ENCODE data around the gene MTUS2.

The MTUS2 gene

DNA sequence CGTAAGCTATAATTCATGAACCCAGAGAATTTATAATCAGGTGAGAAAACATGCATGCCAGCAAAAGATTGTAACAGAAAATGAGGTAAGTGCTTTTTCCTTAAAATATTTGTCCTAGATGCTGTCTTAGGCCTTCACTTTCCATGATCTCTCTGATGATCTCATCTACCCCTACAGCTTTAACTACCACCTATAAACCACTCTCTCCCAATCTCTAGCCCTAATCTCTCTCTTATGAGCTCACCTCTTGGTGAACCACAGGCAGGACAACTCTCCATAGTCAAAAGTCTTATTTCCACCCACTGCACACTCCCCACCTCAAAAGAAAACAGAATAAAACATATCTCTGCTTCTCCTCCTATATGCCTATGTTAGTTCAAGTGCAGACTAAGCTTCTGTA, 638.3 kb downstream of the MTUS2 start:
- DNase-seq: no peak

DNA sequence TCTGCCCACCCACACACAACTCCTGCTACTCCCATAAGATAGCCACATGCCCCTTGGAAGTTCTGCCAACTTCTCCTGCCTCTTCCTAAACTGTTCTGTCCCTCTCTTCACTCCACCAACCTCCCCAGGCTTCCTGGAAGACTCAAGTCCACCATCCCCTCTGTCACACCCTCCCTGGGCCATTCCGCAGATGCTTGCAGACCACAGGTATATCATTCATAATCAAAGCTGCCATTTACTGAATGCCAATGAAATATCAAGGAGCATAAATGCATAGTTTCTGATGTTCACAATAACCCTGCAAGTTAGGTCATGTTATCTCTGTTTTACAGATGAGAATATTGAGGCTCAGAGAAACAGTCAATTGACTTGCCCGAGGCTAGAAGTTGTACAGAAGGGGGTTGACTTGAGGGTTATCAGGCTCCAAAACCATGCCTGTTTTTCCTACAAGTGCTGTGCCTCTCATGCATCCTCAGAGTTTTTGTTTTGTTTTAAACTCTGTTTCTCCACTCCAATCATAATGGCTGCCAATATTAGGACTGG, 639.7 kb downstream of the MTUS2 start:
- no peak for DNase-seq

DNA sequence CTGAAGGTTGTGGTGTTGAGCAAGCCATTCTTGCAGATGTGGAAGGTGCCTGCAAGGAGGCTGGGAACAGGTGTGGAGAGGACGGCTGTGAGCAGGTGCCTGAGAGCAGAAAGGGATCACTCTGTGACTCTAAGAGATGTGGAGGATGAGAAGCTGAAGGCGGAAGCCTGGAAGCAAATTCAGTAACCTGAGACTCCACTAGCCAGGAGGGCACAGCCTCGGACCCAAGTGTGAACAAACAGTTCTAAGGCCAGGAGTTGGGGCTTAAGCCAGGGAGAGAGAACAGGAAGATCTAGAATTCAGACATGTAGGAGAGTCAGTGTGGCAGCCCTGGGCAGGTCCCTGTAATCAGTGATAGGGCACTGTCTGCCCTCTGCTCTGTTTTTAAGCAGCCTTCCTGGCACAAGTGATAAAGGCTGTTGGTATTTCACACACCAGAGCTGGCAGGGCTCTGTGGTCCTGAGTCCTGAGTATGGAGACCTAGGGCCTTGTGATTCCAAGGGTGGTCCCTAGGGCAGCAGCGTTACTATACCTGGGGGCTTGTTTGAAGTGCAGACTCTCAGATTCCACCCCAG, 644.1 kb downstream of the MTUS2 start:
- DNase-seq: no peak

DNA sequence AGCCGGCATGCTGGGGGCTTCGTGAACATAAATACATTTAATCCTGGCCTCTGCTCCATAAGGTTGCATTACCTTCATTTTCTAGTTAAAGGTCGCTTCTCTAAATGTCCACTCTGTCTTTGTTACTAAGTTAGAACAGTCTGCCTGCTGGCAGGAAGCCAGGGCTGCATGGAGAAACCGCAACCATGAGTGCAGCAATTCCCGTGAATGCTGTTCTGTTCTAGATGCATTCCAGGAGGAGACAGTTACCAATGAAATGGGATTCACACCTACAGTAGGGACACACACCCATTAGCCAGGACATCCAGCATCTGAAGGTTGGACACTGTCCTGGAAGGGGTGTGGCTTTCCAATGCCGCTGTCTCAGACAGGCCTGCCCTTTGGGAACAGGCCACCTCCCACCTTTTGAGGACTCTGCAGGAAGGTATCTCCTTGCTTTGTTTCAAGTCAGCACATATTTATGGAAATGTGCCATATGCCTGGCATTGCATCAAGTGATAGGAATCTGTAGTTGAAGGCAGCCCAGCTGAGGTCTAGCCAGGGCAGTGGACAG, 645.7 kb downstream of the MTUS2 start:
- no peak for DNase-seq

DNA sequence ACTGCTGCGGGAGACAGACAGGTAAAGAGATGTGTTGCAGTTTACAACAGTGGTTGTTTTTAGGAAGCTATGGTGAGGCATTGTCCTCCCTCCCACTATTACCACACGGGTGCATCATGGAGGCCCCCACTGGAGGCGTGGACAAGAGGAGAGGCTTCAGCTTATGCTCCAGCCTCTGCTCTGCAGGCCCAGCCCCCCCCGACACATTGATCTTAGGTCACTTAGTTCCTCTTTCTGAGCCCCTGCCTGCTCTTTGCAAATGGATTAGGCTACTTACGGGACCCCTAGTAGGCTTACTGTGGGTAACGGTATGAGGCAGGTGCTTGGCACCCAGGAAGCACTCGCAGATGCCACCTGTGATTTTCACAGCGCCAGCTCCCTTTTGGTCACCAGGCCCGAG, 651.4 kb downstream of the MTUS2 start:
- DNase-seq: no peak

DNA sequence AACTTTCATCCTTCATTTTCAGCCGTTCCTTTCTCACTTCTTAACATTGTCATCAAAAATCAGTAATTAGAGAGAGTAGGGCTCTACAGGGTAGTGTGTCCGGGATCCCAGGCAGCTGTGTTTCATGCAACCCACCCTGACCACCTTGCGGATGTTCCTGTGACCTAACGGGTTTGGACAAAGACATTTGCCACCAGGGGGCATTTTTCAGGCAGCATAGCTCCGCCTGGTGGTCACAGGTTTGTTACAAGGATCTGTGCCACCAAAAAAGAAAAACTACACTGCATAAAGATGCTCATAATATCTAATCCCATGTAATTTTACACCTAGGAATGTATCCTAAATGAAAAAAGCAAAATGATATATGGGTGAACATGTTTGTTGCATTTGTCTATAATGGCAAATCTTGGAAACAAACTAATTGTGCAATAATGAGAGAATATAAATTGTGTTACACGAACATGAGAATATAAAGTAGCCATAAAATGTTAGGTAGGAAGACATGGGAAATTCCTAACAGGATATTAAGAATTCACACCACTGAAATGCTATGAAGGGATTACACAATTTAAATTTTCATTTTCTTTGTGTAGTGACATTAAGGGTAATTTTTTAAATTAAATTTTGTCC, 652.3 kb downstream of the MTUS2 start:
- DNase-seq: peak in 2 of 6 experiments; percentile 5 to 11

DNA sequence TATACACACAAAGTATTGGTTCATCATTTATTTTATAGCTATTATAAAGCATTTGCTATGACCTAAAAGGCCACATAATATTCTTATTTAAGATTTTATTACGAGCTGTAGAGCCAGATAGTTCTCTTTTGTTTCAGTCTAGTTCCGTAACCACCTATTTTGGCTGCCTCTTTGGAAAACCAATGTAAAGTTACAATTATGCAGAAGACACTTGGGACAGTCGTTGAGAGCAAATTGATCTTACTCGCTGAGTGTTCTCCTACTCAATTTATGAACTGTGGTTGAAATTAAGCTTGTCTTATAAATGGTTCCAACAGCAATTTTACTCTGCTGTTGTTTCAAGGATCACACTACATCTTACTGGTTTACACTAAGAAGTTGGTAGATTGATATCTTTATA, 653.0 kb downstream of the MTUS2 start:
- DNase-seq: no peak

DNA sequence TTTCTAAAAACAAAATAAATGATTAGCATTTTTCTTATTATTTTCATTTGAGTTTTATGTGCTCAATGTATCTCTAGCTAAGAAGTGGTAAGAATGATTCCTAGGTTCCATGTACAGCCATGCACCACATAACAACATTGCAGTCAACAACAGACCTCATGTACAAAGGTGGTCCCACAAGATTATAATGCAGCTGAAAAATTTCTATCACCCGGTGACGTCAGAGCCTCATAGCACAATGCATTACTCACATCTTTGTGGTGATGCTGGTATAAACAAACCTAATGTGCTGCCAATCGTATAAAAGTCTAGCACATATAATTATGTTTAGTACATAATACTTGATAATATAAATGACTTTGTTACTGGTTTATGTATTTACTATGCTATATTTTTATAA, 654.9 kb downstream of the MTUS2 start:
- no peak for DNase-seq

DNA sequence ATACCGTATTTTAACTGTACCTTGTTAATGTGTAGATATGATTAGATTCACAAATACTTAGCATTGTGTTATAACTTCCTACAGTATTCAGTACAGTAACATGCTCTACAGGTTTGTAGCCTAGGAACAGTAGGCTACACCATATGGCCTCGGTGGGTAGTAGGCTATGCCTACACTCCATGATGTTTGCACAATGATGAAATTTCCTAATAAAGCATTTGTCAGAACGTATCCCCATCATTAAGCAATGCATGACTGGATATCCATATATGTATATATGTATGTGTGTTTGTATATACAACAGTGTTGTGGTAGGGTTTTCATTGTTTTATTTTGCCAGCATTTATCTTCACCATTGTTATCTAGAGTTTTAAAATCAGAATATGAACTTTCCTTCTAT, 655.9 kb downstream of the MTUS2 start:
- DNase-seq: no peak

DNA sequence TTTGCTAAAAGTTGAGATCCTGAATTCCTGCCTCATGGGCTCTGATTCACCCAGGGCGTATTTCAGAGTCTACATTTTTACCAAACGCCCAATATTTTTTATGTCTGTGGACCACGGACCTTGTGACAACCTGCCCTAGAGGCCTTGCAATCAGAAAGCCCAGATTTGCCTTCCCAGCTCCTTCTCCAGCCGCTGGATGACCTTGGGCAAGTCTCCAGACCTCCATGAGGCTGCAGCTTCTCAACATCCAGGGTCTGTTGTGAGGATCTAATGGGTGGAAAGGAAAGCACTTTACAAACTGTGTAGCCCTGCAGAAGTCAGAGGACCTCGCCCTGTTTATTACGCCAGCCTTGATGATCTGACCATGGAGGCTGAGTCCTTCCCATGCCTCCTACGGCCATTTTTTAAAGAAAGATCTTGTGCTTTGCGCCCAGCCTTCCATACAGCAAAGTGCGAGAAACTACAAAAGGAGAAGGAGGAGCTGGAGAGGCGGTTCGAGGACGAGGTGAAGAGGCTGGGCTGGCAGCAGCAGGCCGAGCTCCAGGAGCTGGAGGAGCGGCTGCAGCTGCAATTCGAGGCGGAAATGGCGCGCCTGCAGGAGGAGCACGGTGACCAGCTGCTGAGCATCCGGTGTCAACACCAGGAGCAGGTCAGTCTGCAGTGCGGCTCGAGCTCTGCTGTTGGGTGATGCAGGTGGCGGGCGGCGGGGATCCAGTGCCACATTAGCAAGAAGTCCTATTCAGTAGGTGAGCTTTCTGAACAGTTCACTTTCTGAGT, 659.8 kb downstream of the MTUS2 start:
- DNase-seq: no peak

DNA sequence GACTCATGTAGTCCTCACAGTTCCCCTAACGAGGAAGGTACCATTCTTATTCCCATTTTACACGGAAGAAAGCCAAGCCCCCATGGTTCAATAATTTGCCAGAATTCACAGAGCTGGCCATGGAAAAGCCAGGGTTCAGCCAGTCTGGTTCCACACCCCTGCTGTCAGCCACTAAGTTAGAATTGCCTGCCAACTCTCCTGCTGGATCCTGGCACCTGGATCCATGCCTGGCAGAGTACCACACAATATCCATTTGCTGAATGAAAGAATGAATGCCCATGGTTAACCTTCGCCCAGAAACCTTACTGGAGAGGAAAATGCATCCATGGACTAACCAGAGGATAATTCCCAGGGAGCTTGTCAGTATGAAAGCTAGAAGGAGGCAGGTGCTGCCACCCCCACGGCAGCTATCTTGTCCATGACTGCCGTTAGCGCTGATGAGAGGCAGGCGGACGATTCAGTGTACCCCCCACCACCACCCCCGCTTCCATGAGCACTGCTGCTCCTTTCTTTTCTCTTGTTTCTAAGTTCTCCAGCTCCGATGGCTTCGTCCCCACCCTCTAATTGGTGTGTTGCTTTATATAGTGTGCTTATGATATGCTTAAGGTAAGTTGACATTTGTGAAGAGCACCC, 660.9 kb downstream of the MTUS2 start:
- no peak for DNase-seq

DNA sequence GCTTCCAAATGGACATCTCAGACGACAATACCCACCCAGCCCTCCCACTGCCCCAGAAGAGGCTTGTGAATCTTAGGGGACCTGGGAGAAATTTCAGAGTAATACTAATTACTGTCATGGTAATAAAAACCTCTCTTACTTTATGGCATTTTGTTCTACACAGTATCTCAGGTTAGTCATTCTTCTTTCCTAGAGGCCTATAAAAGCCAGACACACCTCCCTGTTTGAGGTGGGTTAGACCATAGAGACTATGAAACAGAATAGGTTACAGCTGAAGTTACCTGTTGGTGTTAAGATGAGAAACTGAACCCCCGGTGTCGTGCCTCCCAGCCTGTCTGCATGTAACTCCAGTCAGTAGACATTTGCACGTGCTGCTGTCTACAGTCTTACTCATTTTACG, 661.5 kb downstream of the MTUS2 start:
- DNase-seq: no peak

DNA sequence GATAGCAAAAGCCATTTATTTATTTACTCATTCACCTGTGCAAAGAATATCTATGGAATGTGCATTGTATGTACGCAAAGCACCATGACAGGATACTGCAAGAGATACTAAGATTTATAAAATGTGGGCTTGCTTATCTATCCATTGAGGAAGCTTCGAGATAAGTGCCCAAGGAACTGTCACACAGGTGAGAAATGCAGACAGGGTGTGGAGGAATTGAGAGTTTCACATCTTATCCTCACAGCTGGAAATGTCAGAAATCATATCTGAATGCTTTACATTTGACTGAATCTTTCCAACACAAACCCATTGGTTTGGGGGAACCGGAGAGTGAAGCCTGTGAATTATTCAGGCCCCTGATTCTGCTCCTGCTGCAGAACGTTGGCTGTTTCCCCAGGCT, 662.4 kb downstream of the MTUS2 start:
- no peak for DNase-seq

DNA sequence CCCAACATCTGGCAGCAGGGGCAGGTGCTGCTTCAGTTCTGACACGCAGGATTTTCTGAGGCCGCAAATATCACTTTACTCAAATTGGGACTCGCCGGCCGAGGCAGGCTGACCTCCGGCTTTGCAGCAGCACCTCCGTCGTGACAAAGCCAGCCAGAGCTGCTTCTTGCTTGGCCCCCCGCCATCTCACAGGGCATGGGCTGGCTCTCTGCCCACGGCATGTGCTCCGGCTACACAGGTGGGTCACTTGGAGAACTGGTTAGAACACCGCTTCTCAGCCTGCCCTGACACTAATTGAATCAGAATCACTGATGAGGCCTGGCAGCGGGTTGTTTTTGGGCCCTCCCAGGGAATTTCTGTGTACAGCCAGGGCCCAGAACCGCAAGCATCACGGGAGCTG, 663.1 kb downstream of the MTUS2 start:
- no peak for DNase-seq

DNA sequence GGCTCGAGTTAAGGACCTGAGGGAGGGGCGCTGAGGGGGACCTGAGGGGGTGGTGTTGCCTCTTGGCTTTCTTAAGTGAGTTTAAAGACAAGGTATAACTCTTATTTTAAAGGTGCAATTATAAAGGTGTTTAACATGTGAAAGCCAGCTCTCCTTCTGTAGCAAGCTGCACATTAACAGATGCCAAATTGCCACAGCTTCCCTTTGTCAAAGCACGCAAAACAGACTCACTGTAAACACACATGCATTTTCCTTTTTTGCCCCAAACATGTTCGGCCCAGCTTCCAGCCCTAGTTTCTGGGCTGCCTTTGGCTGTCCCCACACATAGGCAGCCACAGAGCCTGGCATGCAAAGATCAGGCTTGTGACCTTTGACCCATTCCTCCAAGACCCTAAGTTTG, 663.5 kb downstream of the MTUS2 start:
- DNase-seq: no peak

DNA sequence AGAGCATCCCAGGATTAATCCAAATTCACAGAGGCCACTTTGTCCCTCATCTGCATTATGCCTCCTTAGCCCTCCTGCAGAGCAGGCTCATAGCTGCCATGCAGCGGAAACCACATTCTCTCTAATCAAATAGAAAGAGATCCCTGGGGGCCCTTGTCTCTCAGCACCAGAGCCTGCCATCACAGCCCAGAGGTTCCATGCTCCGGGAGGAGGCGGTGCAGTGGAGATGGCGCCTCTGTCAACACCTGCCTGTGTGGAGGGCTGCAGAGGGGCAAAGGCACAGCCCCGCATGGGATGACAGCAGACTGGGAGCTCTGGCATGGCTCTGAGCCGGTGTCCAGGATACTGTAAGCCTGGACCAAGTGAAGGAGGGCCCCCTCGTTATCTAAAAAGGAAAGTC, 664.1 kb downstream of the MTUS2 start:
- DNase-seq: no peak

DNA sequence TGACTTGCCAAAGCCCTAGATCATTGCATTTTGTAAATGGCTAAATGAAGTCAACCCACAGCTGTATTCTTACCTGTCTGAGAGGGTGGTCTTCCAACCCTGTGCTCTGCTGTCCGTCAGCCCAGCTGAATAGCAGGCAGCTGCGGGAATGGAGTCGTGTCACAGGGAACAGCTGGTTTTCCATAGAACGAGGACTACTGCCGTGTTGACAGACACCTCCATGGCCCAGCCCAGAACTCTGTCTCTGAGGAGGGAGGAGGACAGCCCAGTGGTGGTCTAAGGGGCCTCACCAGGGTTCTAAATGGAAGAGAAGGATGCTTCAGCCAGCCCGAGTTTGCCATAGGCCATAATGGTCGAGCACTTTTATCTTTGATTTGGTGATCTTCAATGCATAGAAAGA, 664.7 kb downstream of the MTUS2 start:
- DNase-seq: no peak

DNA sequence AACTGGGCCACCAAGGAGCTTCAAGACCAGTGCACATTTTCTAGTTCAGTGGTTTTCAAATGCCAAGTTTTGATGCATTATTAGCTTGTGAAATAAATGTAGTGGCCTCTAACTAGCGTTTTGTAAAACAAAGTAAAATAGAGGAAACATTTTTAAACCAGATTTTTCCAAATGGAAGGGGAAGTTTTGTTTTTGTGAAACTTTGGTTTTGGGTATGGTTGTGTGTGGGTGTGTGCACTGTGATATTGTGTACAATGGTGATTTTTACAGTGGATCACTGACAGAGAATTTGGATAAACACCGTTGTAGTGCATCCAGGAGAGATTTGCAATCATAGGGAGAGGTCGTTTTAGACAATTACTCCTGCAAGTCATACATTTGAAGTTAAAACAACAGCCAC, 666.4 kb downstream of the MTUS2 start:
- no peak for DNase-seq

DNA sequence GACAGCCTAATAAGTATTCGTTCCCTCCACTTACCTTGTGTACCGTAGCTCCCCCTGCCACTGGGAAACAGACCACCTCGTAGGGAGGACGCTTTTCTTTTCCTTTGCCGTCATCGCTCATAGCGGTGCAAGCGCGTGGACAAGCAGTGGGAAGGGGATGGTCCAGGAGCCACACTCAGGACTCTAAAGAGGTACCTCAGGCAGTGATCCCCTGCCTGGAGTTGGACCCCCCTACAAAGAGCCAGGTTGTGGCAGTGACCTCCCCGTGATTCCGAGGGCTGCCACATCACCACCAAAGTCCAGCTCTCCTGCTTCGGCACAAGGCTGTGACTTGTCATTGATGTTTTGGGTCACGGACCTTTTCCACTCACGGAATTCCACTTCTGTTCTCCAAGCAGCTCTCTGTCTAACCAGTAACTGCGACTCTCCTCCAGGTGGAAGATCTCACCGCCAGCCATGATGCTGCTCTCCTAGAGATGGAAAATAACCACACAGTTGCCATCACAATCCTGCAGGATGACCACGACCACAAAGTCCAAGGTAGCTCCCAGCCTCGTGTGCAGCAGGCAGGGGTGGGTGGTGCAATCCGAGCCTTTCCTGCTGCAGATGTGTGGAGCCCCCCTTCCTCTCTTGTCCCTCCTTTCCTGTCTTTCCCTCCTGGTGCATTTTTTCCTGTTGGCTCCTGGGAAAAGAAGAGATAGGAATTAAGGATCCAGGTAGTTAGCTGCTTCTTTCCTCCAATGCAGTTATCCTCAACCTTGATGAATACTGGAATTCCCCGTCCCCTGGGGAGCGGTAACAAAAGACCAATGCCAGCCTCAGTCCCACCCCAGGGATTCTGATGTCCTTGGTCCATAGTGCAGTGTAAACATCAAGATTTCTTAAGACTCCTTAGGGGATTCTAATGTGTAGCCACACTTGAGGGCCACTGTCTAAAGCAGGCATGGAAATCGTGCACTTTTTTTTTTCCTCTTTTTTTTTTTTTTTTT, 667.6 kb downstream of the MTUS2 start:
- no peak for DNase-seq

DNA sequence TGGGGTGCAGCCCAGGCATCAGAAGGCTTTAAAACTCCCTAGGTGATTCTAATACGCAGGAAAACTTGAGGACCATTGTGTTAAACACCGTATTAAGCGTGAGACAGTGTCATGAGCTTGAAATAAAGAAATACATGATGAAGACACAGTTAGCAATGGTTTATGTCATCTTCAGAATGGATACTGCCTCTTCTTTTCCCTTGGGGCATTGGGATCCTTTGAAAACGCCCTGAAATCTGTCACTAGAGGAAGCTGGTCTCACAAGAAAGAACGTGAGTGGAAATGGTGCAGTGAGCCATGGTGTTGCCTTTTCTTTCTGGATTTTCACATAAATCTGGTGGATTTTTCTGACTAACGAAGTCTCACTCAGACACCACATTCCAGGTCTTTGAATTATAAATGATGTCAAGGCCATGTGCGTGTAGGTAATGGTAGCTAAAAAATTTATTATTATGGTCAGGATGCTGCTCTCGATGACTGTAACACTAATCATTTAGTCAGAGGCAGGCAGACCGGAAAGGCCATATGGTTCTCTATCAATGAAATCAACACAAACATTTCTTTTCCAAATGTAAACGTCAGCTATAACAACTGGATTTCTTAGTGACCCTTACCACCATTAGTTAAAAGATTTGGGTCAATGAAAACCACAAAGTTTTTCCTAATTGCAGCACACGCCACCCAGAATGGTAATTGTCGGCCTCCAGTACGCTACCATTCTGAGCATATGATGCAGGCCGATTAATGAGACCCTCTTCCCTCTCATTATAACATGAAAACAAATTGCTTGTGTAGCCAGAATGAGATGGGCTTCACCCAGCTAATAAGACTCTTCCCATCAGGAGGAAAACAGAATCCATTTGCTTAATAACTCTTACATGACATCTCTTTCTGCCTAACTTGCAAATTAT, 669.8 kb downstream of the MTUS2 start:
- no peak for DNase-seq

DNA sequence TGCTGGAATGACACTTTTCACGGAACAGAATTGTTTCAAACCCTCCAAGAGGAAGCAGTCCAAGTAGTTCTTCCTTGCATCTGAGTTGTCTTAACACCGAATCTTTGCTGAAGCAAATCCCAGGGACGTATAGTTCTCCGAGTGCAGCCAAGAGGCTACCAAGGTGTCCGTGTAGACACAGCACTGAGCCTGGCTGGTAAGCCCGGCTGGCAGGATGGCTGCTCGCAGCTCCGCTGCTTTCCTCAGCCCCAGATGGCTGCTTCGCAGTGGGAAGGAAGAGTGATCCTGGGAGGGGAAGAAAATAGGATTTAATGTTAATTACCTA, 670.4 kb downstream of the MTUS2 start:
- DNase-seq: no peak
